ENCODE data around the gene HLCS.

Gene HLCS

DNA sequence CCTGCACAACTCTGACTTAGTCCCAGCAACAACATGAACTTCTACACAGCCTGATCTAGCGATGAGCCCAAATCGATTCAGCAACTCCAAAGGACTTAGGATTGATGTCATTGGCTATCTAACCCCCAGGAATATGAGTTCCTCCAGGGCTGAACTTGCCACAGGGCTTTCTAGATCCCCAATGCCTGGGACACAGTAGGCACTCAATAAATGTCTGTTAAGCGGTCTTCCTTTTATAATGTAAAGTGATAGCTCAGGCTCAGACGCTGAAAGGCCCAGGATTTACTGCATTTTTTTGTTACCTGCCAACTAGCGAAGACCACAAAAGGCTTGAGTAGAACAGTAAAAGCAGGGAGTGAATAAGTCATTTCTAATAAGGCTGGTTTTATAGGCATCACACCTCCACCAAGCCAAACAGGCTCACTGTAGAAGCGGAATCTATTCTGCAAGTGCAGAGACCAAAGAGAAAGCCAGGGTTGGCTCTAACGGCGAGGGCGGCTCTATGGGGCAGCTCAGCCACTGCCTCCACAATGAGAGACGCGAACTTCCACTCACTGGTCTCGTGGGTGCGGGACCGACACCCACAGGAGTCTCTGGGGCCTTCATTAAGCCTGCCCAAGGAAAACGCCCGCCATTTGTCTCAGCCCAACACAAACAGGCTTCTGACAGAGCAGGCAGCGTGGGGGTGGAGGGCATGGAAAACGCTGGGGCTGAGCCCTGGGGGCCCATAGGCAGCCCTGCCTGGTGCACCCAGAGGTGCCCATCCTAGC is 52.0 kb downstream of the HLCS start:
- FAIRE-seq = no peak

GRCh38 chr21:36913247-36914169 is 53.0 kb downstream of the HLCS start:
- no peak for FAIRE-seq

DNA sequence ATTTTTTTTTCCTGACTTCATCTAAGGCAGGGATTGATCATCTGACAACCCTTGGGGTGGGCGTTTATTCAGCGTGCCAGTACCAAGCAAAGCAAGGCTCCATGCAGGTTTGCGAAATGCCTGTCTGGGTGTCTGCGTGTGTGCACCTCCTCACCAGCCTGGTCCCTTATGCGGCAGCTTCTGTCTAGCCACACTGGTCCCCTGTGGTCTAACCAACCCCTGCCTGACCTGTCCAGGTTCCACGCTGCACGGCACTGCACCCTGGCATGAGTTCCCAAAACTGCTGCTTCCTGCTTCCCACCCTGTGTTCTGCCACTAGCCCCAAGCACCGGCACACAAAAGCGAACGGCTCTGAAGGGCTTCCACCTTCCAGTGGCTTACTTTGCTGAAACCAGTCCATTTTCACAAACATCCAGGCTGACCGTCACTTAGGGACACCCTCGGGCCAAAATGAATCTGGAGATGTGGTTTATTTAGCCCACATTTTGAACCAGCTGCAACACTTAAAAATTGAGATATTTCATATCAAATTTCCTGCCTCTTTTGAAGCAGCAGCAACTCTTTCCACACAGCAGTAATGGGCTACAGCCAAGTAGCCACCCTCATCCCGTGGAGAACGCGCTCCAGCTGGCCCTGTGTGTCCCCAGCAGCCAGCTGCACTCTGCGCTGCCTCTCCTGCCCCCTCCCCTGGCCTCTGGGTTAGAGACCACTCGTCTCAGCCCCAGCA is 55.7 kb downstream of the HLCS start:
- no peak for FAIRE-seq

DNA sequence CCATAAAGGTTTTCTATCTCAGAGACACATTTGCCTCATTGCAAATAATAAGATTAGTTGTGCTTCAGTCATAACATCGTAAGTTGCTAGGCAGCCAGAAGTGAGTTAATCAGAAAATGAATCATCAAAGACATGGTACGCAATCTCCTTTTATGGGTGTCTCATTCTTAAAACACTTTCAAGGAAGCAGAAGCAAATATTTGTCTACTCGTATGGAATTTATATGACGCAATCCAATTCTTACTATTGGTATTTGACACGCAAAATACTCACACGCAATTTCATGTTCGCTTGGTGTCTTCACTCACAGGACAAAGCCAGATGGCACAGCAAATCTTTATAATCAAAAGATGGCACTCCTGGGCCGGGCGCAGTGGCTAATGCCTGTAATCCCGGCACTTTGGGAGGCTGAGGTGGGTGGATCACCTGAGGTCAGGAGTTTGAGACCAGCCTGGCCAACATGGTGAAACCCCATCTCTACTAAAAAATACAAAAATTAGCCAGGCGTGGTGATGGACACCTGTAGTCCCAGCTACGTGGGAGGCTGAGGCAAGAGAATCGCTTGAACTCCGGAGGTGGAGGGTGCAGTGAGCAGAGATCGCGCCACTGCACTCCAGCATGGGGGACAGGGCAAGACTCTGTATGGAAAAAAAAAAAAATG is 56.4 kb downstream of the HLCS start:
- no peak for FAIRE-seq

- no peak for FAIRE-seq
These were observed 57.0 kb downstream of the HLCS start for GRCh38 chr21:36909423-36909822.

DNA sequence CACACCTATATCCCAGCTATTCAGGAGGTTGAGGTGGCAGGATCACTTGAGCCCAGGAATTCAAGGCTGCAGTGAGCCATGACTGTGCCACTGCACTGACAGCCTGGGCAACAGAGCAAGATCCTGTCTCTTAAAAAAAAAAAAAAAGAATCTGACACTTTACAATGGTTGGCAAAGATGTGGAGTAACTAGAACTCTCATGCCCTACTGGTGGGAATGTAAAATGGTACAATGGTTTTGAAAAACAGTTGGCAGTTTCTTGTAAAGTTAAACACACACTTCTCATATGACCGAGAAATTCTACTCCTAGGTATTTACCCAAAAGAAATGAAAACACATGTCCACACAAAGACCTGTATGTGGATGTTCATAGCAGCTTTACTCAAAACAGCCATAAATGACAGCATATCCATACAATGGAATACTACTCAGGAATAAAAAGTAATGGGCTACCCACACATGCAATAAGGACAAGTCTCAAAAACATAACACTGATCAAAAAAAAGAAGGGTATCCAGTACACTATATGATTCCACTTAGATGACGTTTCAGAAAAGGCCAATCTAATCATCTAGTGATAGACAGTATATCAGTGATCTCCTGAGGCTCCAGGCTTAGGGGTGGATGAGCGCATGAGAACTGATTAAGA is 58.1 kb downstream of the HLCS start:
- FAIRE-seq = no peak

DNA sequence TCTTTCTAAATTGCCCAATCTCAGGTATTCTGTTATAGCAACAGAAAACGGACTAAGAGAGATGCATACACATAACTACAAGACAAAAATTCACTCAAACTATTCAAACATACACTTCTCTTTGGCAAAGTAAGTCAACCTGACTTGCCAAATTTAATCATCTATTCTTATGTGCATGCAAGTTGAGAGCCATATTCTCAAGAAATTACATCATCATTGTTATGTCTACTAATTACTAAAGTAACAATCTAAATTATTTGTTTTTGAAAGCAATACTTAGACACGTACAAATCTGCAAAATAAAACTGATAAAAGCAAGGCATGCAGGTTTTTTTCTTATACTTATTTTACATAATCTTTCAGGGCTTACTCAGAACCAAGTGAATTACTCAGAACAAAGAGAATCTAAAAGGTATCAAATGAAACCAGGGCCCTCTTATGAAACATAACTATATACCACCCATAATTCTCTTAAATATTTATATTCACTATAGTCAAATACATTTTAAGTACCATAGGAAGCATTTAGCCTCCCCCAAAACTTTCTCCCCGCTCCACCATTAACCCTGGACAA is 62.3 kb downstream of the HLCS start:
- no peak for FAIRE-seq

DNA sequence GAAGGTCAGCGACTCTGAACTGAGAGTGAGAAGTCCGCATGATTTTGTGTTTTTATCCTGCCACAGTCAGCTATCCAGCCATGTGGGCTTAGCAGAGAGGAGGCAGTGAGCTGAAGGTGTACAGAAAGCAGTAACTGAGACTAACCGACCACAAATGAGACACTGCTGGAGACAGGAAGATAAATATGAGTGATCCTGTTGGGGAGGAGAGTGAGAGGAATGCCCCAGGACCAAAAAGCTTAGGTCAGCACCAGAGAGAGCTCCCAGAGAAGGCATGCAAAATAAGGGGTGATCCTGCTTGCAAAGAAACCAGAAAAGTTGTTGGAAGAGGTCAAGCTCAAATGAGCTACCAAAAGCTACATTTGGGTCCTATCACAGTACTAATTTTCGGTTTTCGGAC is 63.7 kb downstream of the HLCS start:
- FAIRE-seq = no peak

DNA sequence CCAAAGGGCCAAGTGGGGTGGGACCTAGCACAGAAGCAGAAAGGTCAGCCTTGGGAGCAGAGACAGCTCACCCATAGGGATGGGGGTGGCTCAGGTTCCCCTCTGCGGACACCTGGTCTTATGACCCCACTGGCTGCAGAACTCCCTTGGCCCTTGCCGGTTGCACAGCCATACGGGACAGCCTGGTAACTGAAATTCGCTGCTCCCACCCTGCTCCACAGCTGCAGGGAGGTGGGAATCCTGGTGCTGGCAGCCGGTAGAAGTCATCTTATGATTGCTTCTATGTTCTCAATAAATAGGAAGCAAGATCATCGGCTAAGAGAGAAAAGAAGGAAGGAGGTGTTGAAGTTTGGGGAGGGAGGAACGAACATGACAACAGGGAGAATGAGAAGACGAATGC is 64.1 kb downstream of the HLCS start:
- FAIRE-seq = no peak

- FAIRE-seq = no peak
These were observed 64.9 kb downstream of the HLCS start for GRCh38 chr21:36901575-36901974.

DNA sequence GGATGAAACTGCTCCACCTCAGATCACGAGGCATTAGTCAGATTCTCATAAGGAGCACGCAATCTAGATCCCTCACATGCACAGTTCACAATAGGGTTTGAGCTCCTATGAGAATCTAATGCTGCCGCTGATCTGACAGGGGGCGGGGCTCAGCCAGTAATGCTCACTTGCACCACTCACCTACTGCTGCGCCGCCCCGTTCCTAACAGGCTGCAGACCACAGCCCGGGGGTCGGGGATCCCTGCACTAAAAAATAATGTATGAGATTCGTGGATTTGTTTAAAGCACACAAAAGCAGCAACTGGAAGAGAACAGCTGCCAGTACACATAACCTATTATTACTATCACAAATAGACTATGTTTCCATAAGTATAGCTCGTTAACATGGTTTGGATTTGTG is 72.9 kb downstream of the HLCS start:
- no peak for FAIRE-seq

DNA sequence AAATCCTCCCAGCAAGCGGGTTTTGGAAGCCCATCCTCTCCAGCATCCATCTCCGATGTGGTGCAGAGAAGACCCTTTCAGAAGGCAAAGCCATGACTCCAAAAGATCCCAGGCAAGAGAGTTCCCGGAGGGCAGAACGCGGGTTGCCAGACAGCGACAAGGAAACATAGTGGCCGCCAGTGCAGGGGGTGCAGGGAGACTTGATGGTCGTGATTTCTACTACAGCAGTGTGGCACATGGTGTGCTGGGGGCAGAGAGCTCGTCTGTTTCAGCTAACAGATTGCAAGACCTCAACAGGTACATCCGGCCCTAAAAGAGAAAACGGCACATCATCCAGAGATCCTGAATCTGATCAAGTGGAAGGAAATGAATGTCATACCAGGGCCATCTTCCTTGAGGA is 74.3 kb downstream of the HLCS start:
- no peak for FAIRE-seq

DNA sequence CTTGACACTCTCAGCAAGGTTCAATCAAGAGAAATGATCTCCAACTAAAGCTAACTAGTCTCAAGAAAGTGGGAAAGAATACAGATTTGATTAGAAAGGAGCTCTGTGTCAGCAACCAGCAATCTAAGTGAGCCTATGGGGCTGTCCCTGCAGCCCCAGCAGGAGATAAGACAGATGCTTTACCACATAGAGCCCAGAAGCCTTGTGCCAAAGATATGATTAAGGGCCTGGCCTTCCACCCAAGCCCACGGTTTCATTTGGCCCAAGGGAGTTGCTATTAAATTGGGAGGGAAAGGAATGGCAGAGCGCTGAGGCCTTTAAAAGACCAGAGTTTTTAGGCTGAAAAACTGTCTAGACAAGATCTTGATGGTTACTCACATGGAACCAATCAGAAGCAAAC is 74.8 kb downstream of the HLCS start:
- no peak for FAIRE-seq

DNA sequence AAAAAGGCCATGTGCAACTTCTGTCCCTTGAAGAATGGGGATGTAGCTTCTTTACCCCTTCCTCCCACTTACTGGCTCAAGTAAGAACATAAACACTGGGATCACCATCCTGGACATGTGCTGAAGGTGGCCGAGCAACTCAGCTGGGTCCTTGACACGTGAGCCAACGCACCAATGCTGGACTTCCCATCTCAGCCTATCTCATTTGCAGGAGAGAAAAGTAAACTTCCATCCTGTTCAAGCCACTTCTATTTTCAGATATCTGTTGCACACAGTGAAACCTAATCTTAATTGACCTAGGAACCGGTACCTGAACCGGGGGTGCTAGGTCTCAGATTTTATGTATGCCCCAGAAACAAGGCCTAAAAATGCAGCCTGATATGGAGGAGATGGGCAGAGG is 75.3 kb downstream of the HLCS start:
- no peak for FAIRE-seq

DNA sequence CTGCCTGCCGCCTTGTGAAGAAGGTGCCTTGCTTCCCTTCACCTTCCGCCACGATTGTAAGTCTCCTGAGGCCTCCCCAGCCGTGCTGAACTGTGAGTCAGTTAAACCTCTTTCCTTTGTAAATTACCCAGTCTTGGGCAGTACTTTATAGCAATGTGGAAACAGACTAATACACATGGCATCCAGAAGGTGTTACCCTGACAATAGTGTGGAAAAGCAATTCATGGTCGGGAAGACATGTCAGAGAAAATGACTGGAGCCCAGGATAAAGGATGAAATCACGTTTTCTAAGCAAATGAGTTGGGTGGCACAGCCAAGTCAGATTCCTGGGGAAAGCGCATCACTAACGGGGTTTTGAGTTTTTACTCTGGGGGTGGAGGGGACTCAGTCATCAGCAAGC is 76.4 kb downstream of the HLCS start:
- FAIRE-seq = no peak

DNA sequence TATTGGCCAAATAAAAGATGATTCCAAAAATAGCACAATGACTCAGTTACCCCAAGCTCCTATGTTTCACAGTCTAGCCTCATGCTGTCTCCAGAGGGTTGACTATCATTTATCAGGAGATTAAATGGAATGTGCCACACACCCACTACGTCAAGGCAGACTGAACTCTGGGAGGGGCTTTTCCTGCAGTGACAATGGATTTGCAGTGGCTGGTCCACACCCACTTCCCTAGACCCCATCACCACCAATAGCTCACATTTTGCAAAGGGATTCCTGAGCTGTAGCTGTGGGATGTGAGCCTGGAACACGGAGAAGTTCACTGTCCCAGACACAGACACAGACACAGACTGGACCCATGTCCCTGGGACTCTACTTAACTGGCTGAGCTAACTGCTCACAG is 77.1 kb downstream of the HLCS start:
- FAIRE-seq = no peak

- FAIRE-seq = no peak
These were observed 78.0 kb downstream of the HLCS start for GRCh38 chr21:36888466-36888865.

- FAIRE-seq = no peak
These were observed 78.5 kb downstream of the HLCS start for GRCh38 chr21:36887963-36888362.

GRCh38 chr21:36883532-36884486 is 82.7 kb downstream of the HLCS start:
- FAIRE-seq = no peak

GRCh38 chr21:36882776-36883175 is 83.7 kb downstream of the HLCS start:
- no peak for FAIRE-seq

DNA sequence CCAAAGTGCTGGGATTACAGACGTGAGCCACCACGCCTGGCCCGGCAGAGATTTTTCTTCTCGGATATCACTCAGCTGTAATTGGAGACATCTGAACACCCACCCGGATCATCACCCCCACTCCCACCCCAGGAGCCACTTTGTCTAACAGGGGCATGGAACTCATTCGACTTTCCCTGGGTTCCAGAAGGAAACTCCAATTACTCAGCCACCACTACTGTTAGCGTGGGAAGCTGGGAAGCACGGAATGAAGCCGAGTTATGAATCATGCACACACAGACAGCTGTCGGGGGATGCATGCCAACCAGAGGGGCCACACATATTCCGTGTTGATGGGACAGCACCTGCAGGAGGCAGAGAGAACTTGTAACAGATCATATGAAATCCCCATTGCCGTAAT is 85.2 kb downstream of the HLCS start:
- FAIRE-seq = no peak

Data from endometrium (tissue), 2 donors.